ENCODE results near the gene SPA17. TPM values are rescaled to one million over a fixed set of nuclear protein-coding genes. Genes with fewer than 3 reads are reported as not detected.

SPA17 gene
- total and polyA plus RNA-seq, 9 of the 15 experiments (the other 6 are each of a cell fraction or from before 2014, with no cell fraction given) = 6.0 to 19.5 (median 12.6) TPM

DNA sequence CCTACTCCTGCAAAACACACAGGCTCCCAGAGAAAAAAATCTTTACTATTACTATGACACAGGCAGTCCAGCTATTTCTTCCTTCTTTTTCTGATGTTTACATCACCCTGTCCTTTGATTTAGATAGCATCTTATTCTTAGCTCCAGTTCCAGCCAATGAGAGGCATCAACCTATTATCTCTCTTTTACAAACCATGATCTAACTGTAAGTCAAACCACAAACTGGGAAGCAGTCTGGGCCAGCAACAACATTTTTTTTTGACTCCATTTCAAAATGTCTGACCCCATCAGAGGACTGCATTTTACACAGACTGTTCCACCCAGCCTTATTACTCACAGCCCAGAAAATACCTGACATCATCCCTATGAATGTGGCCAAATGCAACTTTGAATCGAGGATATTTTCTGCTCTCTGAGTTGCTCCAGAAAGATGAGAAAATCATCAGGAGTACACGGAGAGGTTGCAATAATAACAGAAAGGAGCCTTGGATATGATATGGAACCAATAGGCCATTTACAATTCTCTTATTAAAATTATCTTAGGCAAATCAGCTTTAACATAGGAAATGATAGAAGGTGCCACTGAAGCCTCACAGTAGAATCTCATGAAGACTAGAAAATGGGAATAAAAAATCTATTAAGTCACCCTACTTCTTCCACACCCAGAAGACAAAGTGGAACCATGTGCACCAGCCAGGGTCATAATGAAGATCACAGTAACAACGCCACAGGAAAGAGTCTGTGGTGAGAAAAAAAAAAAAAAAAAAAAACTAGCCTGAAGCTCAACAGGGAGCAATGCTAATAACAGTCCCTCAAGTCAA, 29.9 kb upstream of the SPA17 start (continued):
- TF ChIP-seq, protein P1, sequence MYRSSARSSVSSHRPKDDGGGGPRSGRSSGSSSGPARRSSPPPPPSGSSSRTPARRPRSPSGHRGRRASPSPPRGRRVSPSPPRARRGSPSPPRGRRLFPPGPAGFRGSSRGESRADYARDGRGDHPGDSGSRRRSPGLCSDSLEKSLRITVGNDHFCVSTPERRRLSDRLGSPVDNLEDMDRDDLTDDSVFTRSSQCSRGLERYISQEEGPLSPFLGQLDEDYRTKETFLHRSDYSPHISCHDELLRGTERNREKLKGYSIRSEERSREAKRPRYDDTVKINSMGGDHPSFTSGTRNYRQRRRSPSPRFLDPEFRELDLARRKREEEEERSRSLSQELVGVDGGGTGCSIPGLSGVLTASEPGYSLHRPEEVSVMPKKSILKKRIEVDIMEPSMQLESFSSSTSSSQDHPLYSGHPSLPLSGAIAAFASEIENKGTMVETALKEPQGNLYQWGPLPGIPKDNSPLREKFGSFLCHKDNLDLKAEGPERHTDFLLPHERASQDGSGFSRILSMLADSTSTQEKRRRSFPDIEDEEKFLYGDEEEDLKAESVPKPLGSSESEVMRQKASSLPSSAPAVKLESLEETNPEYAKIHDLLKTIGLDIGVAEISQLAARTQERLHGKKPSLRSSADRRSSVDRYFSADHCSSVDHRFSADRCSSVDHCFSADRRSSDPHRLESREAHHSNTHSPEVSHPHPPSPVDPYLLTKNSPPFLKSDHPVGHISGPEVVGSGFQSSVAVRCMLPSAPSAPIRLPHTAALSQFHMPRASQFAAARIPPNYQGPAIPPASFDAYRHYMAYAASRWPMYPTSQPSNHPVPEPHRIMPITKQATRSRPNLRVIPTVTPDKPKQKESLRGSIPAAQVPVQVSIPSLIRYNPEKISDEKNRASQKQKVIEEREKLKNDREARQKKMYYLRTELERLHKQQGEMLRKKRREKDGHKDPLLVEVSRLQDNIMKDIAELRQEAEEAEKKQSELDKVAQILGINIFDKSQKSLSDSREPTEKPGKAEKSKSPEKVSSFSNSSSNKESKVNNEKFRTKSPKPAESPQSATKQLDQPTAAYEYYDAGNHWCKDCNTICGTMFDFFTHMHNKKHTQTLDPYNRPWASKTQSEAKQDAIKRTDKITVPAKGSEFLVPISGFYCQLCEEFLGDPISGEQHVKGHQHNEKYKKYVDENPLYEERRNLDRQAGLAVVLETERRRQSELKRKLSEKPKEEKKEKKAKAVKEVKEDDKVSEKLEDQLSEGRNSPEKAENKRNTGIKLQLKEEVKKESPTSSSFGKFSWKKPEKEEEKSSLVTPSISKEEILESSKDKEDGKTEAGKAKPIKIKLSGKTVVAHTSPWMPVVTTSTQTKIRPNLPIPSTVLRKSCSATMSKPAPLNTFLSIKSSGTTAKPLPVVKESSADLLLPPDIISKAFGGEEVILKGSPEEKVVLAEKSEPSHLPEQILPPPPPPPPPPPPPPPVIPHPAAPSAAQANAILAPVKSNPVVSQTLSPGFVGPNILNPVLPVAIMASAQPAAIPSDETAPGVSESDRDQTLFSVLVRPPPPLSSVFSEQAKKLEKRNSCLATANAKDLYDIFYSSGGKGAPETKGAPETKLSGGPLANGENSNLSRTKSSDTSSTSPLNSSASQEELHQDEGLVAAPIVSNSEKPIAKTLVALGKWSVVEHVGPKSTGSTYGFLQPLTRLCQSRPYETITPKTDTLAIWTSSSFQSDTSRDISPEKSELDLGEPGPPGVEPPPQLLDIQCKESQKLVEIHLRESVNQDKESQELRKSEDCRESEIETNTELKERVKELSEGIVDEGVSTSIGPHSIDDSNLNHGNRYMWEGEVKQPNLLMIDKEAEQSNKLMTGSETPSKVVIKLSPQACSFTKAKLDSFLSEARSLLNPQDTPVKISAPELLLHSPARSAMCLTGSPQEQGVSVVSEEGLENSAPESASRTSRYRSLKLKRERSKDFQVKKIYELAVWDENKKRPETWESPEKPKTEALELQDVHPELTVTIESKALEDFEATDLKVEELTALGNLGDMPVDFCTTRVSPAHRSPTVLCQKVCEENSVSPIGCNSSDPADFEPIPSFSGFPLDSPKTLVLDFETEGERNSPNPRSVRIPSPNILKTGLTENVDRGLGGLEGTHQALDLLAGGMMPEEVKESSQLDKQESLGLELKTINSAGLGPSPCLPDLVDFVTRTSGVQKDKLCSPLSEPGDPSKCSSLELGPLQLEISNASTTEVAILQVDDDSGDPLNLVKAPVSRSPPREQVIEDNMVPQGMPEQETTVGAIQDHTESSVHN (IDR thresholded peaks at IDR 0.05; ENCODE audit: borderline replicate concordance in 1 of 2, low read depth in 1 of 2) = 0 out of 4 replicates have a peak, but pooled peaks of 1 of the 2 experiments have one; percentile 29
- no peak for TF ChIP-seq ZNF23 (CRISPR knock-in tag; IDR thresholded peaks at IDR 0.05)
- peak; percentile 13 for TF ChIP-seq RBM25 (IDR thresholded peaks at IDR 0.05; ENCODE audit: low read depth, low read length, severe bottlenecking)
- no peak for TF ChIP-seq CCNT2 (IDR thresholded peaks at IDR 0.05; ENCODE audit: borderline replicate concordance, extremely low read depth, insufficient read length, low read depth, low read length)
- no peak for TF ChIP-seq RBM15 (IDR thresholded peaks at IDR 0.05; ENCODE audit: insufficient read depth, low read length)
- TF ChIP-seq, protein P2, sequence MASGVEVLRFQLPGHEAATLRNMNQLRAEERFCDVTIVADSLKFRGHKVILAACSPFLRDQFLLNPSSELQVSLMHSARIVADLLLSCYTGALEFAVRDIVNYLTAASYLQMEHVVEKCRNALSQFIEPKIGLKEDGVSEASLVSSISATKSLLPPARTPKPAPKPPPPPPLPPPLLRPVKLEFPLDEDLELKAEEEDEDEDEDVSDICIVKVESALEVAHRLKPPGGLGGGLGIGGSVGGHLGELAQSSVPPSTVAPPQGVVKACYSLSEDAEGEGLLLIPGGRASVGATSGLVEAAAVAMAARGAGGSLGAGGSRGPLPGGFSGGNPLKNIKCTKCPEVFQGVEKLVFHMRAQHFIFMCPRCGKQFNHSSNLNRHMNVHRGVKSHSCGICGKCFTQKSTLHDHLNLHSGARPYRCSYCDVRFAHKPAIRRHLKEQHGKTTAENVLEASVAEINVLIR (CRISPR knock-in tag; IDR thresholded peaks at IDR 0.05) = no peak
- no peak for TF ChIP-seq NR1H2 (CRISPR knock-in tag; IDR thresholded peaks at IDR 0.05)
- TF ChIP-seq, protein P3, sequence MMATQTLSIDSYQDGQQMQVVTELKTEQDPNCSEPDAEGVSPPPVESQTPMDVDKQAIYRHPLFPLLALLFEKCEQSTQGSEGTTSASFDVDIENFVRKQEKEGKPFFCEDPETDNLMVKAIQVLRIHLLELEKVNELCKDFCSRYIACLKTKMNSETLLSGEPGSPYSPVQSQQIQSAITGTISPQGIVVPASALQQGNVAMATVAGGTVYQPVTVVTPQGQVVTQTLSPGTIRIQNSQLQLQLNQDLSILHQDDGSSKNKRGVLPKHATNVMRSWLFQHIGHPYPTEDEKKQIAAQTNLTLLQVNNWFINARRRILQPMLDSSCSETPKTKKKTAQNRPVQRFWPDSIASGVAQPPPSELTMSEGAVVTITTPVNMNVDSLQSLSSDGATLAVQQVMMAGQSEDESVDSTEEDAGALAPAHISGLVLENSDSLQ (IDR thresholded peaks at IDR 0.05) = peak; percentile 28; the same call in 1 of the 2 replicates
- TF ChIP-seq, protein P4, sequence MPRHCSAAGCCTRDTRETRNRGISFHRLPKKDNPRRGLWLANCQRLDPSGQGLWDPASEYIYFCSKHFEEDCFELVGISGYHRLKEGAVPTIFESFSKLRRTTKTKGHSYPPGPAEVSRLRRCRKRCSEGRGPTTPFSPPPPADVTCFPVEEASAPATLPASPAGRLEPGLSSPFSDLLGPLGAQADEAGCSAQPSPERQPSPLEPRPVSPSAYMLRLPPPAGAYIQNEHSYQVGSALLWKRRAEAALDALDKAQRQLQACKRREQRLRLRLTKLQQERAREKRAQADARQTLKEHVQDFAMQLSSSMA (CRISPR knock-in tag; IDR thresholded peaks at IDR 0.05) = no peak
- no peak for TF ChIP-seq CBFA2T2 (conservative IDR thresholded peaks at IDR 0.05)
- TF ChIP-seq STAG1 (CRISPR knock-in tag; IDR thresholded peaks at IDR 0.05; ENCODE audit: borderline replicate concordance) = no peak
- 0 out of 2 replicates have a peak, but pooled peaks have one; percentile 14 for TF ChIP-seq MEF2A (IDR thresholded peaks at IDR 0.05; ENCODE audit: control insufficient read depth, low read depth, low read length)
- no peak for TF ChIP-seq SRSF9 (IDR thresholded peaks at IDR 0.05; ENCODE audit: borderline replicate concordance, low read depth, low read length)

Data from K562 (cell line).